ENCODE measurements around the gene MARCHF3.
"Not testable (repeated sequence)": the region's sequence is repeated elsewhere in the genome, so short reads cannot be mapped to it uniquely, and the experiment has no call there.

MARCHF3 gene

DNA sequence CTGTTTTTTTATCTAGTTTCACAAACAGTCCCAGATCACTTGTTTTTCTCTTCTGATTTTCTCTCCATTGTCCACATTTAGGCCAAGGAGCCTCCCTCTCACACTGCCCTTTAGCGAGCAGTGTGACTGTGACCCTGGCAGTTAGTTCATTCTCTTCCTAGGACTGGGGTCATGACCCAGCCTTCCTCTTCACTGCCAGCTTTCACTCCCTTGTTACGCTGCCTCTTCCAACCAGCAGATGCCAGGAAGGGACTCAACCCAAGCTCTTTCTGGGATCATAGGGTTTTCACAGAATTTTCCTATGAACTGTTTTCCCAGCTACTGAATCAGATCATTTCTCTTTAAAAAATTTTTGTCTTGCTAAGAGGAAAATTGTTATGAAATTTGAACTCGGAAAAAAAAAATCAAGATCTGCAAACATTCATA lies 182.5 kb downstream of the MARCHF3 start:
- Histone ChIP-seq H3K79me2 (ENCODE audit: control insufficient read depth, insufficient read depth, low read length, unreplicated experiment) (no peaks in the 10 kb centered on the region), H3K4me3 (ENCODE audit: low read depth, low read length) (no peak overlapping the region), H3K27ac (ENCODE audit: low read depth, low read length) (no peak overlapping the region), H3K27me3 (ENCODE audit: insufficient read depth, low read length) (no peaks in the 10 kb centered on the region), H2AFZ (ENCODE audit: low read length, unreplicated experiment) (no peak overlapping the region), H3K36me3 (ENCODE audit: insufficient read depth, low read length) (no peaks in the 10 kb centered on the region), H3K4me1 (ENCODE audit: control insufficient read depth, insufficient read depth, low read length, unreplicated experiment) (peaks cover 15% of the 10 kb centered on the region)

DNA sequence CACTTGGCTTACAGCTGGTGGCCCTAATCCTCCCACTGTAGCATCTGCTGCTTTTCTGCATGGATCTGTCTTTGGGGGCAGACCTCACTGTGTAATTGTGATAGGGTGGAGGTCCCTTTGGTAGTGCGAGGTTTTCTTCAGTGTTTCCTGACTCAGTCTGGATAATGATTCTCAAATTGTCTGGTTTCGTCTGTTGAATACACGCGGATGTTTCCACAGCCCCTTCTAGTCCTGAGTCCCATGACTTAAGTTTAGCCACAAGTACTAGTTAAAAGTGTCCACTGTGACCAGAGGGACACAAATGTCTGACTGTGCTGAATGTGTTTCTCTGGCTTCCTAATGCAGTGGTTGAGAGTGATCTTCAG lies 182.9 kb downstream of the MARCHF3 start:
- Histone ChIP-seq H3K4me1 (ENCODE audit: control insufficient read depth, insufficient read depth, low read length, unreplicated experiment) (peaks cover 12% of the 10 kb centered on the region), H3K27ac (ENCODE audit: low read depth, low read length) (no peak overlapping the region), H2AFZ (ENCODE audit: low read length, unreplicated experiment) (no peak overlapping the region), H3K36me3 (ENCODE audit: insufficient read depth, low read length) (no peaks in the 10 kb centered on the region), H3K79me2 (ENCODE audit: control insufficient read depth, insufficient read depth, low read length, unreplicated experiment) (no peaks in the 10 kb centered on the region), H3K4me3 (ENCODE audit: low read depth, low read length) (no peak overlapping the region), H3K27me3 (ENCODE audit: insufficient read depth, low read length) (no peaks in the 10 kb centered on the region)

DNA sequence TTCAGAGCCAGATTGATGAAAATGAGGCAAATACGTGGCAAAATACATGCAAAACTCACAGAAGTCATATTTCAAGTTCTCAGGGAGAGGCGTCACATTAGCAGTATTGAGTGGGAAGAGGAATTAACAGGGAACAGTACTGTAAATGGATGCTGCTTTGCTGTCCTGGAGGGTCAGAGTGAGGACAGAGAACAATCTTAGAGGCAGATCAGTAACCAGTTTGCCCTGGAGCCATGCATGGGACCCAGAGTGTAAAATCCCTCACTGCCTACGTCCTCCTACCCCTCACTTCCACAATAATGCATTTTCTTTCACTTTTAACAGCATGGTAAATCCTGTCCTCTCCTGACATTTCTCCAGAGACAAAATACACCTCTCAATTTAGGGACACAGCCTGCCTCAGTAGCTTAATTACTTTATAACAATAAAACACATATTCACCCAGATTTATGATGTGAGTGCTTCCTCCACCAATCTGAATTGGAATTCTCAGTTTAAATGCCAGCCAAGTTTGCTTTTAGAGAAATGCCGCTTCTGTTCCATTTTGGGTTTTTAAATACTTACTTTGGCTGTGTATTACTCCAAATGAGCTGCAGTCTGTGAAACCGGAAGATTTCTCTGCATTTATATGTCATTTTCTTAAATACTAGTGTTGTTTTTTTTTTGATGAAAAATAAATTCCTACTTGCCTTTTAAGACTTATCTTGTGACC lies 183.5 kb downstream of the MARCHF3 start:
- H2AFZ ChIP-seq (ENCODE audit: low read length, unreplicated experiment), result no peak overlapping the region
- H3K27ac ChIP-seq (ENCODE audit: low read depth, low read length), result no peak overlapping the region
- H3K4me3 ChIP-seq (ENCODE audit: low read depth, low read length), result no peak overlapping the region
- H3K36me3 ChIP-seq (ENCODE audit: insufficient read depth, low read length), result no peaks in the 10 kb centered on the region
- H3K79me2 ChIP-seq (ENCODE audit: control insufficient read depth, insufficient read depth, low read length, unreplicated experiment), result no peaks in the 10 kb centered on the region
- peaks cover 6% of the 10 kb centered on the region for H3K4me1 ChIP-seq (ENCODE audit: control insufficient read depth, insufficient read depth, low read length, unreplicated experiment)
- no peaks in the 10 kb centered on the region for H3K27me3 ChIP-seq (ENCODE audit: insufficient read depth, low read length)

DNA sequence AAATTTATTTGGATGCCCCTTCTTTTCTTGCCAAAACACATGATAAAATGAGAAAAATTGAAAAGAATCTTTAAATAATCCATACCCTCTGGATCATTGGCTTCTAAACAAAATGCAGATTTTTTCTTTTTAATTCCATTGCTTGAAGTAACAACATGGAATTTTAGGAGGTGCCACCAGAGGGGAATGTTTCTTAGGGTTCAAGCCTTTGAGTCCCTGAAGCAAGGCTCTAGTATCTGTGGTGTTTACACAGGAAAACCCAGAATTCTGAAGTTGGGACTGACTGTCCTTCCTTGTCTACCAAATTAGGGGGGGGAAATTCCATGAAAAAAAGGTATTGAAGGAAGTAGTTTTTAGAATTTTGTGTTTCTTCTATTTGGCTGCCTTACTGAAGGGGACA lies 184.0 kb downstream of the MARCHF3 start:
- H2AFZ ChIP-seq (ENCODE audit: low read length, unreplicated experiment), result no peak overlapping the region
- H3K27me3 ChIP-seq (ENCODE audit: insufficient read depth, low read length), result no peaks in the 10 kb centered on the region
- H3K4me3 ChIP-seq (ENCODE audit: low read depth, low read length), result no peak overlapping the region
- no peak overlapping the region for H3K27ac ChIP-seq (ENCODE audit: low read depth, low read length)
- H3K36me3 ChIP-seq (ENCODE audit: insufficient read depth, low read length), result no peaks in the 10 kb centered on the region
- no peaks in the 10 kb centered on the region for H3K79me2 ChIP-seq (ENCODE audit: control insufficient read depth, insufficient read depth, low read length, unreplicated experiment)
- peaks cover under 1% of the 10 kb centered on the region for H3K4me1 ChIP-seq (ENCODE audit: control insufficient read depth, insufficient read depth, low read length, unreplicated experiment)

DNA sequence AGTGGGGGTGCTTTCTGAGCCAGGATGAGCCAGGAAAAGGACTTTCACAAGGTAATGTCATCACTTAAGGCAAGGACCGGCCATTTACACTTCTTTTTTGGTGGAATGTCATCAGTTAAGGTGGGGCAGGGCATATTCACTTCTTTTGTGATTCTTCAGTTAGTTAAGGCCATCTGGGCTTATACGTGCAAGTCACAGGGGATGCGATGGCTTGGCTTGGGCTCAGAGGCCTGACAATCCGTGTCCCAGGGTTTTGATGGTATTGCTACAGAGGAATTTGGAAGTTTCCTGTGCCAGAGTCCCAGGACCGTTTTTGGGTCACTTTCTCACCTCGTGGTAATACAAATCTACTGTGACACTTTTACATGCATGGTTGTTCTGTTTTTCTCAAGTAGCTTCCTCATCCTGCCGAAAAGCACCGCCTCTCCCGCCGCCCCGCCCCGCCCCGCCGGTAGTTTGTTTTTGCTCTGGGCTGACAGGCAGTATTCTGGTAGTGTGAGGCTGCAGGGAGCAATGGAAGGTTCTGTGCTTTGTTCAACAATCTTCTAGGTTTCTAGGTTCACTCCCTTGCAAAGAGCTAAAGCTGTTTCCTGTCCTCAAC lies 184.8 kb downstream of the MARCHF3 start:
- not testable (repeated sequence) for H3K4me1 ChIP-seq (ENCODE audit: control insufficient read depth, insufficient read depth, low read length, unreplicated experiment); H3K4me3 ChIP-seq (ENCODE audit: low read depth, low read length); H3K79me2 ChIP-seq (ENCODE audit: control insufficient read depth, insufficient read depth, low read length, unreplicated experiment); H2AFZ ChIP-seq (ENCODE audit: low read length, unreplicated experiment); H3K27me3 ChIP-seq (ENCODE audit: insufficient read depth, low read length); H3K36me3 ChIP-seq (ENCODE audit: insufficient read depth, low read length); H3K27ac ChIP-seq (ENCODE audit: low read depth, low read length)

DNA sequence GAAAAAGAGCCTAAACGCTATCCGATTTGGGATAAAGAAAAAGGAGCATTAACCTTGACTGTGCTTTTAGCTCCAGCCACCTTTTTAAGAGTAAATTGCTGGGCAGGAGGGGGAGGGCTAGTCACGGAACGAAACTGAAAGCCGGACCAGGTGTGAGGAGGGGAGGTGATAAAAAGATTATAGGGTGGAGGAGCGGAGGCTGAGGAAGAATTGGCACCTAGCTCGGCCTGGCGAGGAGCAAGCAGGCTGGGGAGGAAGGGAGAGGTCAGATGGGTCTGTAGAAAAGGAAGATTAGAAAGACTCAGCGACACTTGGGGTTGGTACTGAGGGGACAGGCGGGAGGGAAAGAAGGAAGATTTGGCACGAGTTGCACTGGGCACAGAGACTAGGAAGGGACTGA lies 187.0 kb downstream of the MARCHF3 start:
- not testable (repeated sequence) for H3K27me3 ChIP-seq (ENCODE audit: insufficient read depth, low read length); H2AFZ ChIP-seq (ENCODE audit: low read length, unreplicated experiment); H3K79me2 ChIP-seq (ENCODE audit: control insufficient read depth, insufficient read depth, low read length, unreplicated experiment); H3K4me1 ChIP-seq (ENCODE audit: control insufficient read depth, insufficient read depth, low read length, unreplicated experiment); H3K27ac ChIP-seq (ENCODE audit: low read depth, low read length); H3K36me3 ChIP-seq (ENCODE audit: insufficient read depth, low read length); H3K4me3 ChIP-seq (ENCODE audit: low read depth, low read length)

DNA sequence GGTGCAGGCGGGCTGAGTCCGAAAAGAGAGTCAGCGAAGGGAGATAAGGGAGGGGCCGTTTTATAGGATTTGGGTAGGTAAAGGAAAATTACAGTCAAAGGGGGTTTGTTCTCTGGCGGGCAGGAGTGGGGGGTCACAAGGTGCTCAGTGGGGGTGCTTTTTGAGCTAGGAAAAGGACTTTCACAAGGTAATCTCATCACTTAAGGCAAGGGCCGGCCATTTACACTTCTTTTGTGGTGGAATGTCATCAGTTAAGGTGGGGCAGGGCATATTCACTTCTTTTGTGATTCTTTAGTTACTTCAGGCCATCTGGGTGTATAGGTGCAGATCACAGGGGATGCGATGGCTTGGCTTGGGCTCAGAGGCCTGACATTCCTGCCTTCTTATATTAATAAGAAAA lies 191.0 kb downstream of the MARCHF3 start:
- H3K27ac ChIP-seq (ENCODE audit: low read depth, low read length); H3K27me3 ChIP-seq (ENCODE audit: insufficient read depth, low read length); H3K4me3 ChIP-seq (ENCODE audit: low read depth, low read length); H3K79me2 ChIP-seq (ENCODE audit: control insufficient read depth, insufficient read depth, low read length, unreplicated experiment); H2AFZ ChIP-seq (ENCODE audit: low read length, unreplicated experiment); H3K36me3 ChIP-seq (ENCODE audit: insufficient read depth, low read length); H3K4me1 ChIP-seq (ENCODE audit: control insufficient read depth, insufficient read depth, low read length, unreplicated experiment): not testable (repeated sequence)

DNA sequence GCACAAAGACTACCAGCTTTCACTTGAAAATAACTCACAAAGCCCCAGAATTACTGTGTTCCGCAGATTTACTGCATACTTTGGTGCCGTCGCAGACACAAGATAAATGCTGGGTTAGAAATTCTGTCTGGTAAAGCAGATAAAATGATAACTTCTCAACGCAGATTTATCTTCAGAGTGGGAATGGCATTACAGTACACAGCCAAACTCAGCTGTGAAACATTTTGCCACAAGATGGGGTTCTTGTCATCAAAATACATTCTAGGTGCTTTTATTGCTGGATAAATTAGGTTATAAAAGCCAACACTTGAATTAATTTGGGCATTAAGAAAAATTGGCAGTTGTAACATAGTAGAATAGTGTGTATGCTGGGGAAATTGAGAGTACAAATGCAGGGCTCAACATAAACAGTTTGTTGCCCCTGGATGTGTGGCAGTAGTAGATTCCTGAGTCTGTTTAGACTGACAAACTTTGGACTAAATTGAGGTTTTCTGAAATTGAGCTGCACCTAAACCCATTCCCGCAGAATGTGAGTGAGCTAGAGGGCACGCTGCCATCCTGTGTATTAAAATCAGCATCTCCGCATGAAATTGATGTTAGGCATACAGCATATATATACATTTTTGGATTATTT lies 192.3 kb downstream of the MARCHF3 start:
- Histone ChIP-seq H3K79me2 (ENCODE audit: control insufficient read depth, insufficient read depth, low read length, unreplicated experiment) (no peaks in the 10 kb centered on the region), H3K4me1 (ENCODE audit: control insufficient read depth, insufficient read depth, low read length, unreplicated experiment) (no peaks in the 10 kb centered on the region), H3K4me3 (ENCODE audit: low read depth, low read length) (no peak overlapping the region), H3K27ac (ENCODE audit: low read depth, low read length) (no peak overlapping the region), H2AFZ (ENCODE audit: low read length, unreplicated experiment) (no peak overlapping the region), H3K27me3 (ENCODE audit: insufficient read depth, low read length) (no peaks in the 10 kb centered on the region), H3K36me3 (ENCODE audit: insufficient read depth, low read length) (peaks cover 10% of the 10 kb centered on the region)

DNA sequence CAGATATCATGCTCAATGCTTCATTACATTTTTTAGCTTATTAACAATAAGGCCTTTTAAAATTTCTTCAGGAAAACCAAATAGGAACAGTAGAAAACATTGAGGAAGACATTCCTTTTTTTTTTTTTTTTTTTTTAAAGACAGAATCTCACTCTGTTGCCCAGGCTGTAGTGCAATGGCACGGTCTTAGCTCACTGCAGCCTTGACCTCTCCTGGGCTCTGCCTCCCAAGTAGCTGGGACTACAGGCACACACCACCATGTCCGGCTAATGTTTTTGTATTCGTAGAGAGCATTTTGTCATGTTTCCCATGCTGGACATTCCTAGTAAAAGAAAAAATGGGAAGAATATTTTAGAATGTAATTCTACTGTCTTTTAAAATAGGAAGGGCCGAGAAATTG lies 193.1 kb downstream of the MARCHF3 start:
- Histone ChIP-seq H3K4me3 (ENCODE audit: low read depth, low read length) (no peak overlapping the region), H3K36me3 (ENCODE audit: insufficient read depth, low read length) (peaks cover 13% of the 10 kb centered on the region), H3K27me3 (ENCODE audit: insufficient read depth, low read length) (no peaks in the 10 kb centered on the region), H3K4me1 (ENCODE audit: control insufficient read depth, insufficient read depth, low read length, unreplicated experiment) (no peaks in the 10 kb centered on the region), H2AFZ (ENCODE audit: low read length, unreplicated experiment) (no peak overlapping the region), H3K79me2 (ENCODE audit: control insufficient read depth, insufficient read depth, low read length, unreplicated experiment) (no peaks in the 10 kb centered on the region), H3K27ac (ENCODE audit: low read depth, low read length) (no peak overlapping the region)

DNA sequence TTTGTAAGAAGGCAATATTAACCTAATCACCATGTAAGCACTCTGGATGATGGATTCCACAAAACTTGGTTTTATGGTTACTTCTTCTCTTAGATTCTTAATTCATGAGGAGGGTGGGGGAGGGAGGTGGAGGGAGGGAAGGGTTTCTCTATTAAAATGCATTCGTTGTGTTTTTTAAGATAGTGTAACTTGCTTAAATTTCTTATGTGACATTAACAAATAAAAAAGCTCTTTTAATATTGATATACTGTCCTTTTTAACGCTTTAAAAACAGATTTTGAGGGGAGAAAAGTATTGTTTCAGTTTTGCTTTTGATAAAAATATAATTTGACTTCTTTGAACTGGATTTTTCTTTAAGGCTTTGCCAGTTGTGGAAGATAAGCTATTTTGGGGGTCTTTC lies 193.6 kb downstream of the MARCHF3 start:
- peaks cover 13% of the 10 kb centered on the region for H3K36me3 ChIP-seq (ENCODE audit: insufficient read depth, low read length)

DNA sequence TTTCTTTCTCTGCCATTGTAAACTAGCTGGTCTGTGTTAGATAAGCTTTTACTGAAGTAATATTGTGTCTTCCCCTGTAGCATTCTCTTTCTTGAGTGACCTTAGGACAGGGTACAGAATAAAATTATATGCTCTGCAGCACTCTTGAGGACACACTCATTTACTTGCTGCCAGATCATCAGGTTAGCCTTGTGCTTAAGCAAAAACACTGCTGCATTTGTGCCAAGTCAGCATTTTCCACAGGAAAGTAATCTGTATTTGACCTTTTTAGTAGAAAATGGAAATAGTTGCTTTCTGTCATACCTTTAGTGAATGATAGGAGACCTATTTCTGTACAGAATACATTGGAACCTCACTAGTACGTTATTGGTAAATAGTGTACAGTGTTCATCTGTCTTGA lies 199.2 kb downstream of the MARCHF3 start:
- Histone ChIP-seq H3K4me1 (ENCODE audit: control insufficient read depth, insufficient read depth, low read length, unreplicated experiment) (no peaks in the 10 kb centered on the region), H3K36me3 (ENCODE audit: insufficient read depth, low read length) (peaks cover 33% of the 10 kb centered on the region)

More for the DNA sequence above, 193.6 kb downstream of the MARCHF3 start:
- no peak overlapping the region for H3K4me3 ChIP-seq (ENCODE audit: low read depth, low read length)
- H3K79me2 ChIP-seq (ENCODE audit: control insufficient read depth, insufficient read depth, low read length, unreplicated experiment), result no peaks in the 10 kb centered on the region
- H2AFZ ChIP-seq (ENCODE audit: low read length, unreplicated experiment), result no peak overlapping the region
- H3K27ac ChIP-seq (ENCODE audit: low read depth, low read length), result no peak overlapping the region
- H3K4me1 ChIP-seq (ENCODE audit: control insufficient read depth, insufficient read depth, low read length, unreplicated experiment), result no peaks in the 10 kb centered on the region
- no peaks in the 10 kb centered on the region for H3K27me3 ChIP-seq (ENCODE audit: insufficient read depth, low read length)

More for the DNA sequence above, 199.2 kb downstream of the MARCHF3 start:
- H3K4me3 ChIP-seq (ENCODE audit: low read depth, low read length), result no peak overlapping the region
- H3K79me2 ChIP-seq (ENCODE audit: control insufficient read depth, insufficient read depth, low read length, unreplicated experiment), result no peaks in the 10 kb centered on the region
- H3K27me3 ChIP-seq (ENCODE audit: insufficient read depth, low read length), result no peaks in the 10 kb centered on the region
- no peak overlapping the region for H3K27ac ChIP-seq (ENCODE audit: low read depth, low read length)
- H2AFZ ChIP-seq (ENCODE audit: low read length, unreplicated experiment), result no peak overlapping the region

Measured in ACC112 (cell line).